ENCODE data around the gene ARHGEF19. TPM values are rescaled to one million over a fixed set of nuclear protein-coding genes. Genes with fewer than 3 reads are reported as not detected.
"Not testable (repeated sequence)": the region's sequence is repeated elsewhere in the genome, so short reads cannot be mapped to it uniquely, and the experiment has no call there.

Gene ARHGEF19
- total and polyA plus RNA-seq, 7 donors, result 0.99 to 2.4 (median 1.3) TPM

GRCh38 chr1:16248603-16249516, 36.4 kb upstream of the ARHGEF19 start:
- WGBS, 3 donors, result 12 to 18% (median 12%) methylated on average over 7 of the region's 7 CpGs
- DNase-seq (peak; percentile 78 to 94), ATAC-seq (peak; percentile 59 to 83 (median 73))
- Histone ChIP-seq H3K27me3 (ENCODE audit: insufficient read depth in 3 of 3, low read length in 2 of 3) (no peaks in the 10 kb centered on the region), H3K4me3 (peak overlapping the region; percentile 4), H3K4me1 (peaks cover 33% of the 10 kb centered on the region), H3K27ac (peak overlapping the region; percentile 61), H3K9me3 (no peaks in the 10 kb centered on the region), H3K36me3 (ENCODE audit: insufficient read depth in 1 of 2, low read depth in 1 of 2) (peaks cover 2 to 44% of the 10 kb centered on the region in 2 donors)
- intact Hi-C loops (cut with DNase I), result loop anchor here (1.0 to 10.0 kb wide), 3 partner anchors 106 to 170 kb away; partner anchors contain the start of genes FBXO42 (in 1 of the 2) and SZRD1 (in 1 of the 2)
- TF ChIP-seq CTCF (IDR thresholded peaks at IDR 0.05), result no peak

GRCh38 chr1:16248007-16248436, 35.6 kb upstream of the ARHGEF19 start:
- Histone ChIP-seq H3K27ac (peak overlapping the region; percentile 61), H3K9me3 (no peaks in the 10 kb centered on the region), H3K27me3 (ENCODE audit: insufficient read depth in 3 of 3, low read length in 2 of 3) (no peaks in the 10 kb centered on the region), H3K36me3 (ENCODE audit: insufficient read depth in 1 of 2, low read depth in 1 of 2) (peaks cover 2 to 37% of the 10 kb centered on the region in 2 donors), H3K4me1 (peaks cover 34% of the 10 kb centered on the region), H3K4me3 (no peak overlapping the region)
- DNase-seq, result no peak
- TF ChIP-seq CTCF (IDR thresholded peaks at IDR 0.05), result no peak
- intact Hi-C loops (cut with DNase I), result loop anchor here (1.0 to 10.0 kb wide), 3 partner anchors 107 to 169 kb away; partner anchors contain the start of genes FBXO42 (in 1 of the 2) and SZRD1 (in 1 of the 2)
- WGBS, 3 donors, result 50 to 77% (median 70%) methylated on average over 8 of the region's 8 CpGs
- ATAC-seq, result peak in 2 of 4 donors; percentile 16 to 20

GRCh38 chr1:16247441-16247840, 35.0 kb upstream of the ARHGEF19 start:
- intact Hi-C loops (cut with DNase I), result loop anchor here (5.0 to 10.0 kb wide), 2 partner anchors 107 to 120 kb away; partner anchors contain the start of genes FBXO42 (in 1 of the 2) and SZRD1 (in 1 of the 2)
- Histone ChIP-seq H3K36me3 (ENCODE audit: insufficient read depth in 1 of 2, low read depth in 1 of 2) (peaks cover 2 to 31% of the 10 kb centered on the region in 2 donors), H3K27me3 (ENCODE audit: insufficient read depth in 3 of 3, low read length in 2 of 3) (no peaks in the 10 kb centered on the region), H3K27ac (peak overlapping the region; percentile 61), H3K4me3 (no peak overlapping the region), H3K4me1 (peaks cover 34% of the 10 kb centered on the region), H3K9me3 (no peaks in the 10 kb centered on the region)
- ATAC-seq, result no peak
- TF ChIP-seq CTCF (IDR thresholded peaks at IDR 0.05), result no peak
- DNase-seq, result no peak
- 57 to 79% (median 65%) methylated on average over 2 of the region's 2 CpGs for WGBS, 3 donors

GRCh38 chr1:16246961-16247360, 34.5 kb upstream of the ARHGEF19 start:
- Histone ChIP-seq H3K4me1 (peaks cover 34% of the 10 kb centered on the region), H3K27ac (peak overlapping the region; percentile 61), H3K27me3 (ENCODE audit: insufficient read depth in 3 of 3, low read length in 2 of 3) (no peaks in the 10 kb centered on the region), H3K36me3 (ENCODE audit: insufficient read depth in 1 of 2, low read depth in 1 of 2) (peaks cover 1 to 26% of the 10 kb centered on the region in 2 donors), H3K9me3 (no peaks in the 10 kb centered on the region), H3K4me3 (no peak overlapping the region)
- TF ChIP-seq CTCF (IDR thresholded peaks at IDR 0.05), result no peak
- DNase-seq, result no peak
- WGBS, 3 donors, result 62 to 78% (median 65%) methylated on average over 5 of the region's 5 CpGs
- intact Hi-C loops (cut with DNase I), result loop anchor here (5.0 to 10.0 kb wide), 2 partner anchors 108 to 120 kb away; partner anchors contain the start of genes FBXO42 (in 1 of the 2) and SZRD1 (in 1 of the 2)
- ATAC-seq, result peak in 1 of 4 donors; percentile 9

GRCh38 chr1:16246239-16246638, 33.8 kb upstream of the ARHGEF19 start:
- intact Hi-C loops (cut with DNase I), result loop anchor here (5.0 to 10.0 kb wide), 2 partner anchors 109 to 121 kb away; partner anchors contain the start of genes FBXO42 (in 1 of the 2) and SZRD1 (in 1 of the 2)
- H3K9me3 ChIP-seq; DNase-seq; H3K4me3 ChIP-seq; H3K27ac ChIP-seq; H3K27me3 ChIP-seq (ENCODE audit: insufficient read depth in 3 of 3, low read length in 2 of 3); ATAC-seq: not testable (repeated sequence)
- H3K36me3 ChIP-seq (ENCODE audit: insufficient read depth in 1 of 2, low read depth in 1 of 2), result peaks cover 0 to 19% of the 10 kb centered on the region in 2 donors
- WGBS, 3 donors, result 89 to 98% (median 94%) methylated on average over 1 of the region's 1 CpG
- peaks cover 34% of the 10 kb centered on the region for H3K4me1 ChIP-seq
